Measurements from ENCODE around the gene EPC1. TPM values are rescaled to one million over a fixed set of nuclear protein-coding genes. Genes with fewer than 3 reads are reported as not detected.
A peak's percentile ranks its signal among the peaks of the same experiment; 100 is the strongest.

EPC1 gene
- total and polyA plus RNA-seq, 10 of the 15 experiments (the other 5 are each of a cell fraction or from before 2014, with no cell fraction given) = 6.8 to 59.2 (median 19.4) TPM

- TF ChIP-seq NFYB (IDR thresholded peaks at IDR 0.05; ENCODE audit: insufficient read depth, low read depth, low read length) (0 out of 2 replicates have a peak, but pooled peaks have one; percentile 8), REST (IDR thresholded peaks at IDR 0.05; ENCODE audit: low read depth, low read length) (no peak), ZBTB4 (CRISPR knock-in tag; IDR thresholded peaks at IDR 0.05) (no peak), IRF4 (IDR thresholded peaks at IDR 0.05; ENCODE audit: low read depth, low read length) (peak; percentile 69), PAX5 (IDR thresholded peaks at IDR 0.05; ENCODE audit: borderline replicate concordance, low read depth, low read length) (peak; percentile 87), ATF7 (IDR thresholded peaks at IDR 0.05; ENCODE audit: low read depth) (peak; percentile 96), PAX8 (IDR thresholded peaks at IDR 0.05) (peak; percentile 48; the same call in 1 of the 2 replicates), STAT1 (conservative IDR thresholded peaks at IDR 0.05) (no peak), JUND (IDR thresholded peaks at IDR 0.05; ENCODE audit: low read depth, low read length) (no peak), ESRRA (IDR thresholded peaks at IDR 0.05; ENCODE audit: low read length) (no peak), RCOR1 (conservative IDR thresholded peaks at IDR 0.05; ENCODE audit: low read depth, low read length) (no peak), ZNF217 (IDR thresholded peaks at IDR 0.05) (no peak), EP300 (IDR thresholded peaks at IDR 0.05; ENCODE audit: borderline replicate concordance in 1 of 2, control insufficient read depth in 1 of 2, low read depth in 2 of 2, low read length in 2 of 2) (peak; percentile 96; a peak in 3 of 4 replicates), NFIC (IDR thresholded peaks at IDR 0.05; ENCODE audit: low read depth, low read length) (peak; percentile 28; the same call in 1 of the 2 replicates), BCL3 (IDR thresholded peaks at IDR 0.05; ENCODE audit: borderline replicate concordance, insufficient read depth, low read depth, low read length, poor library complexity, severe bottlenecking) (no peak), SREBF1 (IDR thresholded peaks at IDR 0.05; ENCODE audit: low read length) (no peak), CHD1 (IDR thresholded peaks at IDR 0.05; ENCODE audit: low read depth, low read length) (no peak), POLR2AphosphoS5 (IDR thresholded peaks at IDR 0.05; ENCODE audit: low read length) (peak; percentile 99), ZBTB40 (IDR thresholded peaks at IDR 0.05; ENCODE audit: borderline replicate concordance) (no peak)
Measured at GRCh38 chr10:32332299-32332750, 14.6 kb downstream of the EPC1 start (continued).

All from GM12878 (cell line).